GM10266 (cell line): ENCODE results near the gene C17orf100.
"Not testable (repeated sequence)": the region's sequence is repeated elsewhere in the genome, so short reads cannot be mapped to it uniquely, and the experiment has no call there.

ENCODE experiments used
- DNase-seq: peaks from one replicate; pipeline ENCODE4 v3.0.0; 2012; ENCODE audit errors: extremely low spot score
- CTCF ChIP-seq: IDR thresholded peaks from 2 replicates; pipeline ENCODE4 v1.5.1; 2012; ENCODE audit warnings: mild to moderate bottlenecking, low read depth; ENCODE audit not compliant: control insufficient read depth, insufficient read depth; ENCODE audit errors: missing control alignments

The C17orf100 gene

DNA sequence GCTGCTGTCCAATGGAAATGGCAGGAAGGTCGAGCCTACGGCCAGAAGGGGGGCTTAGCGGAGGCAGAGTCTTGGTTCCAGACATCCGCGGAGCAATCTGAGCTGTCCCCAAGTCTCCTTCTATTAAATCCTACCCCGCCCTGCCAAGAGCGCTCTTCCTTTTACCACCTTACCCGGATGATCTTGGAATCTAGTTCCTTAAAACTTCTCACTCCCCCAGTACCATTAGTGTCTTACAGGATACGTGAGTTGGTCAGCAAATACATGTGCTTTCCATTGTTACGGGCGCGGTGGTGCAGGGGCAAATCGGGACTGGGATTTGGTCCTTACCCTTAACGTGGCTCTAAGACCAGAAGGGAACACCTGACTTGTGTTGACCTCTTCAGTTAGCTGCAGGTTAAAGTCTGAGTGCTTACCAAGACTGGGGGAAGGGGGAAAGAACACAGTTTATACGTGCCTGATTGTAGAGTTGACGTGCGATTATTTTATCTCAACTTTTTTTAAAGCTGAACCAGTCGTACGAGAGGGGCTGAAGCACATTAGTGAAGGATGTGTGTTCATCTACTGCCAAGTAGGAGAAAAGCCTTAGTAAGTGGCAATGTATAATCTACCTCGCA lies 10.2 kb upstream of the C17orf100 start:
- no peak for DNase-seq
- TF ChIP-seq CTCF = no peak

DNA sequence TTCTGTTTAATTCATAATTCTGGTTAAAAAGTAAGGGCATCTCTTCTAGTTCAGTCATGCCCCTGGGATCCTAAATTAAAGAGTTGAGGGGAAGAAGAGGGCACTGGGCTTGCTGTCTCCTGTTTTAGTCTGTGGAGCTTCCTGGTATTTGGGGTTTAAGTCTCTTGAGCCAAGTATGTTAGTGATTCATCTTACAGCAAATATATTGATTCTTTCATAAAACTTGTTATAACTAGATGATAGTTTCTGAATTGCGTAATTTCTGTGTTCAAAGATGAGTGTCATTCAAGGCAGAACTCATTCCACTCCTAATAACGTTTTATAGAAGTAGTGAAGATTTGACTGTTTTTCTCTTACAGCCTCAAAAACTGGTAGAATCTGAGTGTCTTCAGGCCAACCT lies 9.0 kb upstream of the C17orf100 start:
- no peak for DNase-seq
- no peak for TF ChIP-seq CTCF

DNA sequence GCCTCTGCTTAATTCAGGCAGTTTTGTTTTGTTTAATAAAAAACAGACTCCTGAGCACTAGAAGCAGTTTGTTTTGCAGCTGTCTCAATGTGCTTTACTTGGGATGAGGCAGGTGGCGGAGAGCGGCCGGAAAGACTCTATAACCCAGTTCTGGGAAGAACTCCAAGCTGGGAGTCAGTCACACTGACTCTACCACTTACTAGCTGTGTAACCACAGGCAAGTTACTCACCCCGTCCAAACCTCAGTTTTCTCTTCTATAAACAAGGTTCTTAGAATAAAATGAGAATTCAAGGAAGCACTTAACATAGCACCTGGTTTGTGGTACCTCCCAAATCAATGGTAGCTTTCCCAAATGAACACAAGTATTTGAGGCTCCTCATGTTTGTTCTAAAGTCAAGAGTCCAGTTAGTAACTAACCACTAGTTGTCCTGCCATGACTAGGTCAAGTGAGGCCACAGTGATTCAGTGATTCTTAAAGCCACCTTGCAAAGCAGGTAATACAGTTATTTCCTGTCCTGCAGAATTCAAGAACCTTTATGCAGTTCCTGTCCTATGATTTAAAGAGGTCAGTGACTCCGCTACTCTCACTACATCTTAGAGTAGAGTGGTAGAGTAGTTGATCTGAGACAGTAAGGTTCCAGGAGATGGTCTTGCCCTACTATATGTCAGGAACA lies 8.0 kb upstream of the C17orf100 start:
- DNase-seq = no peak
- no peak for TF ChIP-seq CTCF

GRCh38 chr17:6648181-6648580 lies 3.4 kb upstream of the C17orf100 start:
- DNase-seq = no peak
- TF ChIP-seq CTCF = peak; percentile 54

DNA sequence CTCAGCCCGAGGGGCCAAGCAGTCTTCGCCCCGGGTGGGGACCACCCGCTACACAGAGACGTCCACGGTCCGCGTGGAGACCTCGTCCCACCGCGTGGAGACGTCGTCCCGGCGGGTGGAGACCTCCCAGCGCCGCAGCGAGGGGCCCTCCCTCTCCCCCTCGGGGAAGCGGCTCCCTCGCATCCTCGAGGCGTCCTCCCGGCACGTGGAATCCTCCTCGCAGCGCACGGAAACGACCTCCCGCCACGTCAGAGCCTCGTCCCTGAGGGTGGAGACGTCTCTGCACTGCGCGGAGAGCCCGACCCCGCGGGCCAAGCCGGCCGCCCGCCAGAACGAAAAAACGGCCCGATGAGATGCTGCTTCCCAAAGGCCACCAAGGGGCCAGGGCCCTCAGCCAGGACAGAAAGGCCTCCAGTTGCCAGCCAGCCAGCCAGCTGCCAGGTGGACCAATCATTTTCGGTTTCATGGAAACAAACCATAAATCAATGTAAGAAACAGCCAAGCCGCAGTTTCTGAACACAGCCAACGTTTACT lies 424 bp downstream of the C17orf100 start:
- DNase-seq = peak; percentile 51
- TF ChIP-seq CTCF = no peak

DNA sequence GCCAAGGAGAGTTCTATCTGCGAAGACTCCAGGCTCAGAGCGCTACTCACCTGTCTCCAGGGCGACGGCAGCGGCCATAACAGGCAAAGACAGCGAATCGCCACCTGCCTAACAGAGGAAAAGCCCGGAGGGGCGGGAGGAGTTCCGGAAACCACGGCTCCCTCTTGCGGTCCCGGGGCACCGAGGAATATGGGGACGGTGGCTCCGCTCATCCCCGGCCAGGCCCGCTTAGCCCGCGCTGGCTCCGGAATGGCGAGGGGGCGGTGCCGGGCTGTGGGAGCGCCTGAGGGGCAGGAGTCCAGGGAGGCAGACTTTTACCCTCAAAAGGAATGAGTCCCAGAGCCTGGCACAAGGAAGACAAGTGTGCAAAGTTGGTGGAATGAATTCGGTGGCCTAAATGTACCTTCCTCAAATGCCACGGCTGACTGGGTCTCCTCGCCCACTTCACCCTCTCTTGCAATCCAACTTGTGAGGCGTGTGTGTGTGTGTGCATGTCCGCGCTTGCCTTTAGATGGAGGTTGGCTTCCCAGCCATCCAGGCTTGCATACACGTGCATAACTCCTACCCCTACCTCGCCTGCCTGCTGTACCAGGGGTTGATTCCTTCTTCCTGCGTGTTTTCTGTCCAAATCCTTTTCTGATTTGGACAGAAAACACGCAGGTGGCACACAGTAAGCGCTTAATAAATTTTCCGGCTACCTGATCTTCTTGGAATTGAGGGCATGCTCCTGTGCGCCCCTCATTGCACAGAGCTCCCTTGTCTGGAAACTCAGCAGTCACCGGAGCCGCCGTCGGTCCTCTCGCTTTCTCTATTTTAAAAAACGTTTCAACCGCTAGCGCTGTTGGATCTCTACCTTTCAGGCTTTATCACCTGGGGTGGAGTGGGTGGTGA lies 3.5 kb downstream of the C17orf100 start:
- DNase-seq = no peak
- no peak for TF ChIP-seq CTCF

DNA sequence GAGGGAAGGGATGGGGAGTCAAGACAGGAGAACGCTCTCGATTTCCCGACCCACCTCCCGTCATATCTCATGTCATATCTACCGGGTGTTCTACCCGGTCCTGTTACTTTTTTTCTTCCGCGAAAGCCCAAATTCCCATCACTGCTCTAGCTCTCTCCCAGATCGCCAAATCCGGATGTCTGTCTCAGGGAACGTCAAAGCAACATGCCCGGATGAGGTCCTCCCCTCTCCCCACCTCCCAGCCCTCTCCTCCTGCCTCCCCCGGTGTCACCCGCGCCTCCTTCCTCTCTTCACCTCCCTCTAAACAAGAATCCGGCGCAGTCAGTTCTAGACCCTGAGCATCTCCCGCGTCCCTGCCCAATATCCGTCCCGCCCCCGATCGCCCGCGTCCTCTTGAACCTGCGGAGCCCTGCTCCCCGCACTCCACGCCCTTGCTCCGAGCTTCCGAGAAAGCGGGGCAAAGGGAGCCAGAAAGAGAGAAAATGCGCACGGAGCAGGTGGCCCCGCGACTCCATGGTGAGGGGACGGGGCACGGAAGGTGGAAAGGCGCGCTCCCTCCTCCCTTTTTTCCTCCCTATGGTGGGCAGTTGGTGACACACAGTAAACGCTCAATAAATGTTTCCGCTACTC lies 4.3 kb downstream of the C17orf100 start:
- DNase-seq = not testable (repeated sequence)

DNA sequence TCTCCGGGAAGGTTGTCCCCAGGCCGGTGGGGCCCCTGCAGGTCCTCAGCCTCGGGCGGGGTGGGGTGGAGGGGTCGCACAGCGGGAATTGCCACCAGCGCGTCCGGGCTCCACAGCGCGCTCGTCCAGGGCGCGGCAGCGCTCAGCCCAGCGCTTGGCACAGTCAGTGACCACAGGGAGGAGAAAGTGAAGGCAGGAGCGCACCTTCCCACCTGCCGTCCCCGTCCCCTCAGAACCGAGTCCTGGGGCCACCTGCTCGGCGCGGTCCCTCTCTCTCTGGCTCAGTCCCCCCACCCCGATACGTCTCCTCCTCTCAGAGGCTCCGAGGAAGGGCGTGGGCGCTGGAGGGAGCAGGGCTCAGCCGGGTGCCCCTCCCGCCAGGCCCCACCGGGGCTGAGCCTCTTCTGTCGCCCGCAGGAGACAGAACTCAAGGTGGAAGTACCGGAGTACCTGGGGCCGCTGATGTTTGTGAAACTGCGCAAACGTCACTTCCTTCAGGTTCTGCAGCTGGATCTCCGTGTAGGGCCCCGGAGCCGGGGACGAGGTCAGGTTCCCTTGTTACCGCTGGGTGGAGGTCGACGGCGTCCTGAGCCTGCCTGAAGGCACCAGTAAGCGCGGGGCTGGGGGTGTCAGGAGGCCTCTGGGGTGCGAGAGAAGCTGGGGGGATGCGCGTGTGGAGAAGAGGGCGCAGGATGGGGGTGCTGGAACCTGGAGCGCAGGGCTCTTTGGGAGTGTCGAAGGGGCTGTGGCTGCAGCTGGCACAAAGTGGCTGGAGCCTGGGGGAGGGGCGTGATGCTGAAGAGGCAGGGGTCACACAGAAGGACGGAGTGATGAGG lies 5.5 kb downstream of the C17orf100 start:
- peak; percentile 45 for DNase-seq
